ENCODE measurements around the gene HMGN4. TPM values are rescaled to one million over a fixed set of nuclear protein-coding genes. Genes with fewer than 3 reads are reported as not detected.

Gene HMGN4
- total and polyA plus RNA-seq, 9 of the 15 experiments (the other 6 are each of a cell fraction or from before 2014, with no cell fraction given): 35.4 to 134 (median 94.1) TPM

GRCh38 chr6:26521600-26522391, 16.4 kb upstream of the HMGN4 start (continued):
- TF ChIP-seq, protein P1, sequence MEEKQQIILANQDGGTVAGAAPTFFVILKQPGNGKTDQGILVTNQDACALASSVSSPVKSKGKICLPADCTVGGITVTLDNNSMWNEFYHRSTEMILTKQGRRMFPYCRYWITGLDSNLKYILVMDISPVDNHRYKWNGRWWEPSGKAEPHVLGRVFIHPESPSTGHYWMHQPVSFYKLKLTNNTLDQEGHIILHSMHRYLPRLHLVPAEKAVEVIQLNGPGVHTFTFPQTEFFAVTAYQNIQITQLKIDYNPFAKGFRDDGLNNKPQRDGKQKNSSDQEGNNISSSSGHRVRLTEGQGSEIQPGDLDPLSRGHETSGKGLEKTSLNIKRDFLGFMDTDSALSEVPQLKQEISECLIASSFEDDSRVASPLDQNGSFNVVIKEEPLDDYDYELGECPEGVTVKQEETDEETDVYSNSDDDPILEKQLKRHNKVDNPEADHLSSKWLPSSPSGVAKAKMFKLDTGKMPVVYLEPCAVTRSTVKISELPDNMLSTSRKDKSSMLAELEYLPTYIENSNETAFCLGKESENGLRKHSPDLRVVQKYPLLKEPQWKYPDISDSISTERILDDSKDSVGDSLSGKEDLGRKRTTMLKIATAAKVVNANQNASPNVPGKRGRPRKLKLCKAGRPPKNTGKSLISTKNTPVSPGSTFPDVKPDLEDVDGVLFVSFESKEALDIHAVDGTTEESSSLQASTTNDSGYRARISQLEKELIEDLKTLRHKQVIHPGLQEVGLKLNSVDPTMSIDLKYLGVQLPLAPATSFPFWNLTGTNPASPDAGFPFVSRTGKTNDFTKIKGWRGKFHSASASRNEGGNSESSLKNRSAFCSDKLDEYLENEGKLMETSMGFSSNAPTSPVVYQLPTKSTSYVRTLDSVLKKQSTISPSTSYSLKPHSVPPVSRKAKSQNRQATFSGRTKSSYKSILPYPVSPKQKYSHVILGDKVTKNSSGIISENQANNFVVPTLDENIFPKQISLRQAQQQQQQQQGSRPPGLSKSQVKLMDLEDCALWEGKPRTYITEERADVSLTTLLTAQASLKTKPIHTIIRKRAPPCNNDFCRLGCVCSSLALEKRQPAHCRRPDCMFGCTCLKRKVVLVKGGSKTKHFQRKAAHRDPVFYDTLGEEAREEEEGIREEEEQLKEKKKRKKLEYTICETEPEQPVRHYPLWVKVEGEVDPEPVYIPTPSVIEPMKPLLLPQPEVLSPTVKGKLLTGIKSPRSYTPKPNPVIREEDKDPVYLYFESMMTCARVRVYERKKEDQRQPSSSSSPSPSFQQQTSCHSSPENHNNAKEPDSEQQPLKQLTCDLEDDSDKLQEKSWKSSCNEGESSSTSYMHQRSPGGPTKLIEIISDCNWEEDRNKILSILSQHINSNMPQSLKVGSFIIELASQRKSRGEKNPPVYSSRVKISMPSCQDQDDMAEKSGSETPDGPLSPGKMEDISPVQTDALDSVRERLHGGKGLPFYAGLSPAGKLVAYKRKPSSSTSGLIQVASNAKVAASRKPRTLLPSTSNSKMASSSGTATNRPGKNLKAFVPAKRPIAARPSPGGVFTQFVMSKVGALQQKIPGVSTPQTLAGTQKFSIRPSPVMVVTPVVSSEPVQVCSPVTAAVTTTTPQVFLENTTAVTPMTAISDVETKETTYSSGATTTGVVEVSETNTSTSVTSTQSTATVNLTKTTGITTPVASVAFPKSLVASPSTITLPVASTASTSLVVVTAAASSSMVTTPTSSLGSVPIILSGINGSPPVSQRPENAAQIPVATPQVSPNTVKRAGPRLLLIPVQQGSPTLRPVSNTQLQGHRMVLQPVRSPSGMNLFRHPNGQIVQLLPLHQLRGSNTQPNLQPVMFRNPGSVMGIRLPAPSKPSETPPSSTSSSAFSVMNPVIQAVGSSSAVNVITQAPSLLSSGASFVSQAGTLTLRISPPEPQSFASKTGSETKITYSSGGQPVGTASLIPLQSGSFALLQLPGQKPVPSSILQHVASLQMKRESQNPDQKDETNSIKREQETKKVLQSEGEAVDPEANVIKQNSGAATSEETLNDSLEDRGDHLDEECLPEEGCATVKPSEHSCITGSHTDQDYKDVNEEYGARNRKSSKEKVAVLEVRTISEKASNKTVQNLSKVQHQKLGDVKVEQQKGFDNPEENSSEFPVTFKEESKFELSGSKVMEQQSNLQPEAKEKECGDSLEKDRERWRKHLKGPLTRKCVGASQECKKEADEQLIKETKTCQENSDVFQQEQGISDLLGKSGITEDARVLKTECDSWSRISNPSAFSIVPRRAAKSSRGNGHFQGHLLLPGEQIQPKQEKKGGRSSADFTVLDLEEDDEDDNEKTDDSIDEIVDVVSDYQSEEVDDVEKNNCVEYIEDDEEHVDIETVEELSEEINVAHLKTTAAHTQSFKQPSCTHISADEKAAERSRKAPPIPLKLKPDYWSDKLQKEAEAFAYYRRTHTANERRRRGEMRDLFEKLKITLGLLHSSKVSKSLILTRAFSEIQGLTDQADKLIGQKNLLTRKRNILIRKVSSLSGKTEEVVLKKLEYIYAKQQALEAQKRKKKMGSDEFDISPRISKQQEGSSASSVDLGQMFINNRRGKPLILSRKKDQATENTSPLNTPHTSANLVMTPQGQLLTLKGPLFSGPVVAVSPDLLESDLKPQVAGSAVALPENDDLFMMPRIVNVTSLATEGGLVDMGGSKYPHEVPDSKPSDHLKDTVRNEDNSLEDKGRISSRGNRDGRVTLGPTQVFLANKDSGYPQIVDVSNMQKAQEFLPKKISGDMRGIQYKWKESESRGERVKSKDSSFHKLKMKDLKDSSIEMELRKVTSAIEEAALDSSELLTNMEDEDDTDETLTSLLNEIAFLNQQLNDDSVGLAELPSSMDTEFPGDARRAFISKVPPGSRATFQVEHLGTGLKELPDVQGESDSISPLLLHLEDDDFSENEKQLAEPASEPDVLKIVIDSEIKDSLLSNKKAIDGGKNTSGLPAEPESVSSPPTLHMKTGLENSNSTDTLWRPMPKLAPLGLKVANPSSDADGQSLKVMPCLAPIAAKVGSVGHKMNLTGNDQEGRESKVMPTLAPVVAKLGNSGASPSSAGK (IDR thresholded peaks at IDR 0.05): peak; percentile 98
- TF ChIP-seq NBN (IDR thresholded peaks at IDR 0.05; ENCODE audit: low read depth): peak; percentile 90
- TF ChIP-seq, protein P2, sequence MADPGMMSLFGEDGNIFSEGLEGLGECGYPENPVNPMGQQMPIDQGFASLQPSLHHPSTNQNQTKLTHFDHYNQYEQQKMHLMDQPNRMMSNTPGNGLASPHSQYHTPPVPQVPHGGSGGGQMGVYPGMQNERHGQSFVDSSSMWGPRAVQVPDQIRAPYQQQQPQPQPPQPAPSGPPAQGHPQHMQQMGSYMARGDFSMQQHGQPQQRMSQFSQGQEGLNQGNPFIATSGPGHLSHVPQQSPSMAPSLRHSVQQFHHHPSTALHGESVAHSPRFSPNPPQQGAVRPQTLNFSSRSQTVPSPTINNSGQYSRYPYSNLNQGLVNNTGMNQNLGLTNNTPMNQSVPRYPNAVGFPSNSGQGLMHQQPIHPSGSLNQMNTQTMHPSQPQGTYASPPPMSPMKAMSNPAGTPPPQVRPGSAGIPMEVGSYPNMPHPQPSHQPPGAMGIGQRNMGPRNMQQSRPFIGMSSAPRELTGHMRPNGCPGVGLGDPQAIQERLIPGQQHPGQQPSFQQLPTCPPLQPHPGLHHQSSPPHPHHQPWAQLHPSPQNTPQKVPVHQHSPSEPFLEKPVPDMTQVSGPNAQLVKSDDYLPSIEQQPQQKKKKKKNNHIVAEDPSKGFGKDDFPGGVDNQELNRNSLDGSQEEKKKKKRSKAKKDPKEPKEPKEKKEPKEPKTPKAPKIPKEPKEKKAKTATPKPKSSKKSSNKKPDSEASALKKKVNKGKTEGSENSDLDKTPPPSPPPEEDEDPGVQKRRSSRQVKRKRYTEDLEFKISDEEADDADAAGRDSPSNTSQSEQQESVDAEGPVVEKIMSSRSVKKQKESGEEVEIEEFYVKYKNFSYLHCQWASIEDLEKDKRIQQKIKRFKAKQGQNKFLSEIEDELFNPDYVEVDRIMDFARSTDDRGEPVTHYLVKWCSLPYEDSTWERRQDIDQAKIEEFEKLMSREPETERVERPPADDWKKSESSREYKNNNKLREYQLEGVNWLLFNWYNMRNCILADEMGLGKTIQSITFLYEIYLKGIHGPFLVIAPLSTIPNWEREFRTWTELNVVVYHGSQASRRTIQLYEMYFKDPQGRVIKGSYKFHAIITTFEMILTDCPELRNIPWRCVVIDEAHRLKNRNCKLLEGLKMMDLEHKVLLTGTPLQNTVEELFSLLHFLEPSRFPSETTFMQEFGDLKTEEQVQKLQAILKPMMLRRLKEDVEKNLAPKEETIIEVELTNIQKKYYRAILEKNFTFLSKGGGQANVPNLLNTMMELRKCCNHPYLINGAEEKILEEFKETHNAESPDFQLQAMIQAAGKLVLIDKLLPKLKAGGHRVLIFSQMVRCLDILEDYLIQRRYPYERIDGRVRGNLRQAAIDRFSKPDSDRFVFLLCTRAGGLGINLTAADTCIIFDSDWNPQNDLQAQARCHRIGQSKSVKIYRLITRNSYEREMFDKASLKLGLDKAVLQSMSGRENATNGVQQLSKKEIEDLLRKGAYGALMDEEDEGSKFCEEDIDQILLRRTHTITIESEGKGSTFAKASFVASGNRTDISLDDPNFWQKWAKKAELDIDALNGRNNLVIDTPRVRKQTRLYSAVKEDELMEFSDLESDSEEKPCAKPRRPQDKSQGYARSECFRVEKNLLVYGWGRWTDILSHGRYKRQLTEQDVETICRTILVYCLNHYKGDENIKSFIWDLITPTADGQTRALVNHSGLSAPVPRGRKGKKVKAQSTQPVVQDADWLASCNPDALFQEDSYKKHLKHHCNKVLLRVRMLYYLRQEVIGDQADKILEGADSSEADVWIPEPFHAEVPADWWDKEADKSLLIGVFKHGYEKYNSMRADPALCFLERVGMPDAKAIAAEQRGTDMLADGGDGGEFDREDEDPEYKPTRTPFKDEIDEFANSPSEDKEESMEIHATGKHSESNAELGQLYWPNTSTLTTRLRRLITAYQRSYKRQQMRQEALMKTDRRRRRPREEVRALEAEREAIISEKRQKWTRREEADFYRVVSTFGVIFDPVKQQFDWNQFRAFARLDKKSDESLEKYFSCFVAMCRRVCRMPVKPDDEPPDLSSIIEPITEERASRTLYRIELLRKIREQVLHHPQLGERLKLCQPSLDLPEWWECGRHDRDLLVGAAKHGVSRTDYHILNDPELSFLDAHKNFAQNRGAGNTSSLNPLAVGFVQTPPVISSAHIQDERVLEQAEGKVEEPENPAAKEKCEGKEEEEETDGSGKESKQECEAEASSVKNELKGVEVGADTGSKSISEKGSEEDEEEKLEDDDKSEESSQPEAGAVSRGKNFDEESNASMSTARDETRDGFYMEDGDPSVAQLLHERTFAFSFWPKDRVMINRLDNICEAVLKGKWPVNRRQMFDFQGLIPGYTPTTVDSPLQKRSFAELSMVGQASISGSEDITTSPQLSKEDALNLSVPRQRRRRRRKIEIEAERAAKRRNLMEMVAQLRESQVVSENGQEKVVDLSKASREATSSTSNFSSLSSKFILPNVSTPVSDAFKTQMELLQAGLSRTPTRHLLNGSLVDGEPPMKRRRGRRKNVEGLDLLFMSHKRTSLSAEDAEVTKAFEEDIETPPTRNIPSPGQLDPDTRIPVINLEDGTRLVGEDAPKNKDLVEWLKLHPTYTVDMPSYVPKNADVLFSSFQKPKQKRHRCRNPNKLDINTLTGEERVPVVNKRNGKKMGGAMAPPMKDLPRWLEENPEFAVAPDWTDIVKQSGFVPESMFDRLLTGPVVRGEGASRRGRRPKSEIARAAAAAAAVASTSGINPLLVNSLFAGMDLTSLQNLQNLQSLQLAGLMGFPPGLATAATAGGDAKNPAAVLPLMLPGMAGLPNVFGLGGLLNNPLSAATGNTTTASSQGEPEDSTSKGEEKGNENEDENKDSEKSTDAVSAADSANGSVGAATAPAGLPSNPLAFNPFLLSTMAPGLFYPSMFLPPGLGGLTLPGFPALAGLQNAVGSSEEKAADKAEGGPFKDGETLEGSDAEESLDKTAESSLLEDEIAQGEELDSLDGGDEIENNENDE (IDR thresholded peaks at IDR 0.05; ENCODE audit: low read depth, low read length): no peak

All from K562 (cell line).